ENCODE data around the gene DNAJC8.

DNAJC8 gene

GRCh38 chr1:28236656-28237322, 4.0 kb upstream of the DNAJC8 start:
- peaks cover 31% of the 10 kb centered on the region for H3K79me2 ChIP-seq (ENCODE audit: control insufficient read depth, insufficient read depth, low read length, unreplicated experiment)
- H3K27ac ChIP-seq (ENCODE audit: low read depth, low read length), result no peak overlapping the region
- no peaks in the 10 kb centered on the region for H3K27me3 ChIP-seq (ENCODE audit: insufficient read depth, low read length)
- H2AFZ ChIP-seq (ENCODE audit: low read length, unreplicated experiment), result peak overlapping the region; percentile 27
- peak overlapping the region; percentile 90 for H3K4me3 ChIP-seq (ENCODE audit: low read depth, low read length)
- H3K36me3 ChIP-seq (ENCODE audit: insufficient read depth, low read length), result no peaks in the 10 kb centered on the region
- H3K4me1 ChIP-seq (ENCODE audit: control insufficient read depth, insufficient read depth, low read length, unreplicated experiment), result peaks cover 5% of the 10 kb centered on the region

DNA sequence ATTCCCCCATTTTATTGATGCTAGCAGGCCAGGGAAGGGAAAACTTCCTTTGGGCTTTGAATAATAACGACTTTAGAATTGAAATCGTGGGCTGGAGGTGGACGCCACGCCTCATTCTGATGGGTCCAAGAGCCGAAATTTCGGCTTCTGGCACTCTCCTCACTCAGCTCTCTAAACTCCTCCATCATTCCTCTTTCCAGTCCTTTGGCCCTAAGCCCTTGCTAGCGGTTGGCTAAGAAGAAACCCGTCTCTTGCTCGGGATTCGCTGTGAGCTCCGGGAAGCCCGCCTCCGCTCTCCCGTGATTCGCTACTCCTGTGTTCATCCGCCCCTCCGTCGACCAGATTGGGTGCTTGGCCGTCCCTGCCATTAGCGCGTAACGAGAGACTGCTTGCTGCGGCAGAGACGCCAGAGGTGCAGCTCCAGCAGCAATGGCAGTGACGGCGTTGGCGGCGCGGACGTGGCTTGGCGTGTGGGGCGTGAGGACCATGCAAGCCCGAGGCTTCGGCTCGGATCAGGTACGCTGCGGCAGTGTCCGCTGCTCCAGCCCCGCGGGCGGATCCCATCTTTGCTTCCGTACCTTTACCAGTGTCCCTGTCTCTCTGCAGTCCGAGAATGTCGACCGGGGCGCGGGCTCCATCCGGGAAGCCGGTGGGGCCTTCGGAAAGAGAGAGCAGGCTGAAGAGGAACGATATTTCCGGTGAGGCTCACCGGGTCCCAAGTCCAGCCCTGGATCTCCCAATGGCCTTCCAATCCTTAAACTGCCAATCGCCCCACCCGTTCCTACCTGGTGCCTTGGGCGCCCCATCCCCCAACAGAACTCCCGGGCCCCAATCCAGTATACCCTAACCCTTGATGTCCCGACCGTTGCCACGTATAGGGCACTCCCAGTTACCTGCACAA, 3.2 kb upstream of the DNAJC8 start, which contains the start of gene ATP5IF1:
Gene ATP5IF1 (plus strand): TSS at position 370 of the 901 bp plus-strand sequence. CDS start 60 bp downstream, at position 430.
- Histone ChIP-seq H3K36me3 (ENCODE audit: insufficient read depth, low read length) (no peaks in the 10 kb centered on the region), H3K4me3 (ENCODE audit: low read depth, low read length) (peak within 1 kb of the TSS; percentile 90), H3K27me3 (ENCODE audit: insufficient read depth, low read length) (no peaks in the 10 kb centered on the region), H3K4me1 (ENCODE audit: control insufficient read depth, insufficient read depth, low read length, unreplicated experiment) (peaks cover 5% of the 10 kb centered on the region), H3K79me2 (ENCODE audit: control insufficient read depth, insufficient read depth, low read length, unreplicated experiment) (peaks cover 39% of the 10 kb centered on the region), H3K27ac (ENCODE audit: low read depth, low read length) (peak within 1 kb of the TSS; percentile 75), H2AFZ (ENCODE audit: low read length, unreplicated experiment) (peak within 1 kb of the TSS; percentile 87)

GRCh38 chr1:28233264-28233606, 406 bp upstream of the DNAJC8 start:
- H2AFZ ChIP-seq (ENCODE audit: low read length, unreplicated experiment), result no peak overlapping the region
- peaks cover 5% of the 10 kb centered on the region for H3K4me1 ChIP-seq (ENCODE audit: control insufficient read depth, insufficient read depth, low read length, unreplicated experiment)
- H3K27me3 ChIP-seq (ENCODE audit: insufficient read depth, low read length), result no peaks in the 10 kb centered on the region
- peak overlapping the region; percentile 16; the same call in 1 of the 2 replicates for H3K4me3 ChIP-seq (ENCODE audit: low read depth, low read length)
- no peak overlapping the region for H3K27ac ChIP-seq (ENCODE audit: low read depth, low read length)
- peaks cover 9% of the 10 kb centered on the region; the same call in 1 of the 2 replicates for H3K36me3 ChIP-seq (ENCODE audit: insufficient read depth, low read length)
- peaks cover 65% of the 10 kb centered on the region for H3K79me2 ChIP-seq (ENCODE audit: control insufficient read depth, insufficient read depth, low read length, unreplicated experiment)

DNA sequence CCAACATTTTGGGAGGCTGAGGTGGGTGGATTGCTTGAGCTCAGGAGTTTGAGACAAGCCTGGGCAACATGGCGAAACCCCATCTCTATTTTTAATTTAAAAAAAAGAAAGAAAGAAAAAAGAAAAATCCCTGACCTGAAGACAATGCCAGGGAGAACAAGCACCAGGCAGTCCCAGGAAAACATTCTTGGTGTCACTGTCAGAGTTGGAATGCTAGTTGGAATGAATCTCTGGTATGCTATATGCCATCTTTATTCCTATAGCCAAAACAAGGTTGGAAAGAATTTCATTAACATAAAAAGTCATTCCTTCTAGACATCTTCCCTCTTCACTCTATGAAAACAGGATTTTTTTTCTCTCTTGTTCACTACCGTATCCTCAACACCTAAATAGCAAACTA, 2.8 kb downstream of the DNAJC8 start:
- Histone ChIP-seq H3K27me3 (ENCODE audit: insufficient read depth, low read length) (no peaks in the 10 kb centered on the region), H2AFZ (ENCODE audit: low read length, unreplicated experiment) (no peak overlapping the region), H3K4me3 (ENCODE audit: low read depth, low read length) (no peak overlapping the region), H3K36me3 (ENCODE audit: insufficient read depth, low read length) (peaks cover 23% of the 10 kb centered on the region), H3K27ac (ENCODE audit: low read depth, low read length) (no peak overlapping the region), H3K4me1 (ENCODE audit: control insufficient read depth, insufficient read depth, low read length, unreplicated experiment) (no peaks in the 10 kb centered on the region), H3K79me2 (ENCODE audit: control insufficient read depth, insufficient read depth, low read length, unreplicated experiment) (peaks cover 47% of the 10 kb centered on the region)

- H3K27ac ChIP-seq (ENCODE audit: low read depth, low read length), result no peak overlapping the region
- no peak overlapping the region for H3K4me3 ChIP-seq (ENCODE audit: low read depth, low read length)
- H3K79me2 ChIP-seq (ENCODE audit: control insufficient read depth, insufficient read depth, low read length, unreplicated experiment), result peaks cover 47% of the 10 kb centered on the region
- H3K27me3 ChIP-seq (ENCODE audit: insufficient read depth, low read length), result no peaks in the 10 kb centered on the region
- H3K4me1 ChIP-seq (ENCODE audit: control insufficient read depth, insufficient read depth, low read length, unreplicated experiment), result no peaks in the 10 kb centered on the region
- H2AFZ ChIP-seq (ENCODE audit: low read length, unreplicated experiment), result no peak overlapping the region
- peaks cover 29% of the 10 kb centered on the region for H3K36me3 ChIP-seq (ENCODE audit: insufficient read depth, low read length)
Measured at GRCh38 chr1:28229089-28229488, 3.7 kb downstream of the DNAJC8 start.

GRCh38 chr1:28213315-28213714, 19.5 kb downstream of the DNAJC8 start:
- Histone ChIP-seq H3K4me3 (ENCODE audit: low read depth, low read length) (no peak overlapping the region), H3K4me1 (ENCODE audit: control insufficient read depth, insufficient read depth, low read length, unreplicated experiment) (no peaks in the 10 kb centered on the region), H3K27ac (ENCODE audit: low read depth, low read length) (no peak overlapping the region), H2AFZ (ENCODE audit: low read length, unreplicated experiment) (no peak overlapping the region), H3K36me3 (ENCODE audit: insufficient read depth, low read length) (no peaks in the 10 kb centered on the region; the same call in 1 of the 2 replicates), H3K27me3 (ENCODE audit: insufficient read depth, low read length) (no peaks in the 10 kb centered on the region), H3K79me2 (ENCODE audit: control insufficient read depth, insufficient read depth, low read length, unreplicated experiment) (no peaks in the 10 kb centered on the region)

DNA sequence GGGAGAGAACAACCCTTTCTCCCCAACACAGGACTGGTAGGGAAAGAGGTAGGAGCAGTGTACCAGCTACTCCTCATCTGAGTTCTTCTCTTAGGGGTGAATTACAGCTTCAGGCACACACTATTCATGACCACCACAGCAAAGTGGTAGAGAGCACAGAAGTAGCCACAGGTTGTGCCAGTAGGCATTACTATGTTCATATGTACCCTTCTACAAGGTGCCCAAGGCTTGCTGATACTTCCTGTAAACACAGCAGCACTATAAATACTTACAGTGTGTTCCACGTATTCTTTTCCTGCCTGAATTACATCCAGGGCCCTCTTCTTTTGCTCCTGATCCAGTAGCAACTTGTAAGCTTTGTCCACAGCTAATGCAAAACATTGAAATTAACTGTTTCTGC, 23.1 kb downstream of the DNAJC8 start:
- no peak overlapping the region for H2AFZ ChIP-seq (ENCODE audit: low read length, unreplicated experiment)
- no peak overlapping the region for H3K4me3 ChIP-seq (ENCODE audit: low read depth, low read length)
- H3K79me2 ChIP-seq (ENCODE audit: control insufficient read depth, insufficient read depth, low read length, unreplicated experiment), result no peaks in the 10 kb centered on the region
- no peak overlapping the region for H3K27ac ChIP-seq (ENCODE audit: low read depth, low read length)
- peaks cover 4% of the 10 kb centered on the region; the same call in 1 of the 2 replicates for H3K36me3 ChIP-seq (ENCODE audit: insufficient read depth, low read length)
- no peaks in the 10 kb centered on the region for H3K4me1 ChIP-seq (ENCODE audit: control insufficient read depth, insufficient read depth, low read length, unreplicated experiment)
- H3K27me3 ChIP-seq (ENCODE audit: insufficient read depth, low read length), result no peaks in the 10 kb centered on the region

GRCh38 chr1:28208818-28209441, 23.9 kb downstream of the DNAJC8 start:
- Histone ChIP-seq H2AFZ (ENCODE audit: low read length, unreplicated experiment) (no peak overlapping the region), H3K4me3 (ENCODE audit: low read depth, low read length) (no peak overlapping the region), H3K27me3 (ENCODE audit: insufficient read depth, low read length) (no peaks in the 10 kb centered on the region), H3K36me3 (ENCODE audit: insufficient read depth, low read length) (peaks cover 7% of the 10 kb centered on the region), H3K4me1 (ENCODE audit: control insufficient read depth, insufficient read depth, low read length, unreplicated experiment) (no peaks in the 10 kb centered on the region), H3K79me2 (ENCODE audit: control insufficient read depth, insufficient read depth, low read length, unreplicated experiment) (no peaks in the 10 kb centered on the region), H3K27ac (ENCODE audit: low read depth, low read length) (no peak overlapping the region)

DNA sequence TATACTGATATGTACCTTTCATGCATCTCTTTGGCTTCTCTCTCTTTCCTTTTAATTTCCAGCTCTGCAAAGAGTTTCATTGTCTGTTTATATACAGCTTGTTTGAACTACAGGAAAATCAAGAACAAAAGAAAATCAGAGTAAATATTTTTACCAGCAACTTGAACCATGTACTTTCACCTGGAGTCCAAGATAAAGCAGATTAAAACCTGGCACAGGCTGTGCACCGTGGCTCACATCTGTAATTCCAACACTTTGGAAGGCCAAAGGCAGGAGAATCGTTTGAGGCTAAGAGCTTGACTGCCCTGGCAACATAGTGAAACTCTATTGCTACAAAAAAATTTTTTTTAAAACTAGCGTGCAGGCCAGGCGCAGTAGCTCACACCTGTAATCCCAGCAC, 27.6 kb downstream of the DNAJC8 start:
- Histone ChIP-seq H3K4me3 (ENCODE audit: low read depth, low read length) (no peak overlapping the region), H3K79me2 (ENCODE audit: control insufficient read depth, insufficient read depth, low read length, unreplicated experiment) (no peaks in the 10 kb centered on the region), H3K27ac (ENCODE audit: low read depth, low read length) (no peak overlapping the region), H3K4me1 (ENCODE audit: control insufficient read depth, insufficient read depth, low read length, unreplicated experiment) (no peaks in the 10 kb centered on the region), H3K36me3 (ENCODE audit: insufficient read depth, low read length) (peaks cover 20% of the 10 kb centered on the region), H2AFZ (ENCODE audit: low read length, unreplicated experiment) (no peak overlapping the region), H3K27me3 (ENCODE audit: insufficient read depth, low read length) (no peaks in the 10 kb centered on the region)

- Histone ChIP-seq H3K4me3 (ENCODE audit: low read depth, low read length) (no peak overlapping the region), H2AFZ (ENCODE audit: low read length, unreplicated experiment) (no peak overlapping the region), H3K79me2 (ENCODE audit: control insufficient read depth, insufficient read depth, low read length, unreplicated experiment) (no peaks in the 10 kb centered on the region), H3K27ac (ENCODE audit: low read depth, low read length) (no peak overlapping the region), H3K4me1 (ENCODE audit: control insufficient read depth, insufficient read depth, low read length, unreplicated experiment) (no peaks in the 10 kb centered on the region), H3K36me3 (ENCODE audit: insufficient read depth, low read length) (peaks cover 30% of the 10 kb centered on the region; the same call in 1 of the 2 replicates), H3K27me3 (ENCODE audit: insufficient read depth, low read length) (no peaks in the 10 kb centered on the region)
Measured at GRCh38 chr1:28200234-28200873, 32.5 kb downstream of the DNAJC8 start.

Data from ACC112 (cell line).